MM.1S (cell line): Measurements from ENCODE around the gene RBFOX1.

Experiments
- EZH2 ChIP-seq: fragments of 300-600 bp; sonication (generic); optimal IDR thresholded peaks from 2 replicates; pipeline ENCODE3; 2017; ENCODE audit warnings: low read depth, mild to moderate bottlenecking, antibody characterized with exemption, low read length, mixed read lengths
- EZH2phosphoT487 ChIP-seq: fragments of 300-600 bp; sonication (generic); IDR thresholded peaks from 2 replicates; pipeline ENCODE4 v1.6.1; 2018; ENCODE audit warnings: antibody characterized with exemption, low read length
- TF ChIP-seq, protein P1 (sequence below): fragments of 300-600 bp; sonication (generic); IDR thresholded peaks from 2 replicates; pipeline ENCODE4 v1.5.1; 2016; ENCODE audit warnings: antibody characterized with exemption, low read length, mixed read lengths

DNA sequence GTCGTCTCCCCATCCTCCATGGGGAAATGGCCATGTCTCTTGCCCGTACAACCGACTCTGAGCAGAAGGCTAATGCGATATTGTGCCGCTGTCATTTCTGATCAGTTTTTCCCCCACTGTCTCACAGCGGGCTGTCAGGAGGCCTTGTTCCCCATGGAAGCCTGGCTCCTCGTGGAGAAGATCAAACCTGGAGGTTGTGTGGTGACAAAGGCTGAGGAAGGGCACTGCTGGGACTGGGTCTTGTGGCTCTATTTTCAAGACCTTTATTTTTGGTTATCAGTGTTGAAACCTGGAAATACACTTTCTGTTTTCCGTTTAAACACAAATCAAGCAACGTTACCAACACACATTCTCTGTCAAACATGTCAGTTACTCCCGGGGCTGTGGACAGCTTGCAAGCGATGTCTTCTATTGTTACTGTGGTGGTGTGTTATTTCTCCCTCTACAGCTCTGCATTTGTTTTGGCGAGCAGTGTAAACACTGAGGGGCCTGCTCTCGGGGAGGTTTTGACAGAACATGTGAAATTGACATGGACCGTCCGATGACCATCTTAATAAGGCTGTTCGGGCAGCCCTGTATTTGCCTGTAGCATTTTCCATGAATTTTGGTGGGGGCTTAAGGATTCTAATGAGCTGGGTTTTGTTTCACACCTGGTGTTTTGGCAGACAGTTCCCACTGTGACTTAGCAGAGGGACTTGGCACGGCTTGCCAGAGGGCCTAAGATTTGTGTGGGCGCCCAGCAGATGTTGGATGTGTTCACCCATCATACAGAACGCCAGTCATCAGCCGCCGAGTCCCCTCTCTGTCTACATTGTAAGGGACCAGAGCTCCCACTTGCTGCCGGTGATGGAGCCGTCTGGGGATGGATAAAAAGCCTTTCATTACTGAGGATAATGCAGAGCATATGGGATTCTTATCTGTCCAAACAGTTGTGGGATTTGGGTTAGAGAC lies 12.5 kb downstream of the RBFOX1 start:
- TF ChIP-seq, protein P1, sequence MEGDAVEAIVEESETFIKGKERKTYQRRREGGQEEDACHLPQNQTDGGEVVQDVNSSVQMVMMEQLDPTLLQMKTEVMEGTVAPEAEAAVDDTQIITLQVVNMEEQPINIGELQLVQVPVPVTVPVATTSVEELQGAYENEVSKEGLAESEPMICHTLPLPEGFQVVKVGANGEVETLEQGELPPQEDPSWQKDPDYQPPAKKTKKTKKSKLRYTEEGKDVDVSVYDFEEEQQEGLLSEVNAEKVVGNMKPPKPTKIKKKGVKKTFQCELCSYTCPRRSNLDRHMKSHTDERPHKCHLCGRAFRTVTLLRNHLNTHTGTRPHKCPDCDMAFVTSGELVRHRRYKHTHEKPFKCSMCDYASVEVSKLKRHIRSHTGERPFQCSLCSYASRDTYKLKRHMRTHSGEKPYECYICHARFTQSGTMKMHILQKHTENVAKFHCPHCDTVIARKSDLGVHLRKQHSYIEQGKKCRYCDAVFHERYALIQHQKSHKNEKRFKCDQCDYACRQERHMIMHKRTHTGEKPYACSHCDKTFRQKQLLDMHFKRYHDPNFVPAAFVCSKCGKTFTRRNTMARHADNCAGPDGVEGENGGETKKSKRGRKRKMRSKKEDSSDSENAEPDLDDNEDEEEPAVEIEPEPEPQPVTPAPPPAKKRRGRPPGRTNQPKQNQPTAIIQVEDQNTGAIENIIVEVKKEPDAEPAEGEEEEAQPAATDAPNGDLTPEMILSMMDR, result no peak
- TF ChIP-seq EZH2, result no peak
- no peak for TF ChIP-seq EZH2phosphoT487
